A204.1 (cell line): Measurements from ENCODE around the gene VPS16.
"Not testable (repeated sequence)": the region's sequence is repeated elsewhere in the genome, so short reads cannot be mapped to it uniquely, and the experiment has no call there.

ENCODE experiments used
- FAIRE-seq: peaks from 2 replicates; lab custom pipeline; 2012; peaks lifted over from hg19 to GRCh38; lab: Jason Lieb, UNC

VPS16 gene

DNA sequence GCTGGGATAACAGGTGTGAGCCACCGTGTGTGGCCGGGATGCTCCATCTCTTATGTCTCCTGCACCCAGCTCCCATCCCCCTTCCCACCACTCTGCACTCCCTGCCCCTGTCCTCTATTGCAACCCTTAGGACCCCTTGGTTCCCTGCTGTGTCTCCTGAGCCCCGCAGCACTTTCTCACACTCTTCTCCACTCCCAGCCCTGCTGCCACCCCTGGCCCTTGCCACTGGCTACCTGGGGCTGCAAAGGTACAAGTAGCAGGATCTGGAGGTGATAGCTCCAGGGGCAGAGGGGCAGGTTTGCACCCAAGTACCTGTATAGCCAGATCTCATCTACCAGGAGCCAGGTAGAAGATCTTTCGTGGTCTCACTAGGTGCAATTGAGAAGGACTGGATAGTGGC lies 33.5 kb upstream of the VPS16 start:
- FAIRE-seq, result no peak

DNA sequence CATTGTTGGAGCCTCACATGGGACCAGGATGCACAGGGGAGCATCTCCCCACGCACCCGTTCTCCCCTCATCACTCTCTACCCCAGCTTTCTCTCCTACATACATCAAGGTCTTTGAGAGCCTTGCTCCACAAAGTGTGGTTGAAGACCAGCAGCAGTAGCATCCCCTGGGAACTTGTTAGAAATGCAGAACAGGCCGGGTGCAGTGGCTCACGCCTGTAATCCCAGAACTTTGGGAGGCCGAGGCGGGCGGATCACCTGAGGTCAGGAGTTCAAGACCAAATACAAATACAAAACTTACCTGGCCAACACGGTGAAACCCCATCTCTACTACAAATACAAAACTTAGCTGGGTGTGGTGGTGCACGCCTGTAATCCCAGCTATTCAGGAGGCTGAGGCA lies 32.6 kb upstream of the VPS16 start:
- FAIRE-seq, result not testable (repeated sequence)

DNA sequence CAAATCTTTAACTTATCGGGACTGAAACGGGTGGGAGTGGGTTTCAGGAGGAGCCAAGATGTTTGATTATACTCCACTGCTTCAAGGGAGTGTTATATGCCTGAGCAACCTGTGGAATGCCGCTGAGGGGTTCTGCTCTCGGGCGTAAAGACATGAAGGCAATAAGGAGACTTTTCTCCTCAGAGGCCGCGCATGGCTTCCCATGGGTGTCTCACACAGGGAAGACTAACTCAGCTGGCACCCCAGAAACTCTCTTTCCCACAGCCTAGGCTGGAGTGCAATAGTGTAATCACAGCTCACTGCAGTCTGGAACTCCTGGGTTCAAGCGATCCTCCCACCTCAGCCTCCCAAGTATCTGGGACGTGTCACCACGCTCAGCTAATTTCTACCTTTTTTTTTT lies 30.9 kb upstream of the VPS16 start:
- no peak for FAIRE-seq

DNA sequence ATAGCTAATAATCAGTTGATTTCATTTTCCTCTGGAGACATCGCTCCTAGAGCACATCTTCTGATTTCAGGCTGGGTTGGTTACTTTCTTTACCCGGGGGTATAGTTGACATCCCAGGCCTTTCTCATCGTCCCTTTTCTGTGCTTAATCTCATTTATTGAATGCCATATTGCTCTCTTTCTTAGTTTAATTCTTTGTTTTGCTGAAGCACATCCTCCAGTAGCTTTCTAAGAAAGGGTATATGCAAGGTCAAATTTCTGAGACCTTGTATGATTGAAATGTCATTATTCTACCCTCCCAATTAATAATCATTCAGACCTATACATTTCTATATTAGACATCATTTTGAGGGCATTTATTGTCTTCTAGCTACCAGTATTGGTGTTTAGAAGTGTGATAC lies 28.4 kb upstream of the VPS16 start:
- FAIRE-seq, result no peak

DNA sequence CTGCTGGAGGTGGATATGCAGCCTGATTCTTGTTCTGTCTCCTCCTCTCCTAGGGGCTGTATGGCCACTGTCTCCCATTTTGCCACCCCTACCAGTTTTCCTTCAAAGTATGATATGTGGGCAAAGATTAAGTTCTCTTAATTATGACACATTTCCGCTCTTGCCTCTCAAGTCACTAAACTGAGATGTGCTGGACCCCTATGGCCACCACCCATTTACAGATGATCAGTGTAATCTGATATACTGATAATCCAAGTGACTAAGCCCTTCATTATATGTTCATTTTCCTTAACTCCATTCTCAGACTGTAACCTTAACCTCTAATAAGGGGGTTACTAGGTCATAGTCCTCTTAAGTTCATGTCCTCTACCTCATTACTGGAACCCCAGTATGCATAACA lies 26.5 kb upstream of the VPS16 start:
- FAIRE-seq, result no peak

DNA sequence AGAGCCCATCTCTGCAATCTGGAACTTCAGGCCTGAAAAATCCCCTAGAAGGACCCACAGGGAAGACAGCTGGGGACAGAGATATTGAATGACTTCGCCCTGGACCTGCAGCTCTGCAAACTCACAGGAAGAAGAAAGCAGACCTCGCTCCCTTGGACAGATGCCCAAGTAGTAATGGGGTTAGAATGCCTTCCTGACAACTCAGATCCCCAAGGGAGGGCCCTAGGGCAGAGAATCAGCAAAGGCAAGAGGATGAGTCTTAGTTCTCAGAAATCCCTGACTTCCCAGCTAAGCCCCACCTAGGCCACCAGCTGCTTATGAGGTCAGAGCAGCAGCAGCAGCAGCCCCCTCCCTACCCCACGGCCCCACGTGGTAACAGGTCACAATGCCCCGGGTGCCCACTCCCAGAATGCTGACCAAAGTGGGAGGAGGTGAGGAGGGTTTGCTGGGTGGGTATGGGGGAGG lies 25.9 kb upstream of the VPS16 start, which contains the start of gene C20orf141:
Gene C20orf141, plus strand, starts transcription at position 401 of the 465 bp plus-strand sequence. CDS start 198 bp downstream, outside the sequence.
- FAIRE-seq, result no peak

DNA sequence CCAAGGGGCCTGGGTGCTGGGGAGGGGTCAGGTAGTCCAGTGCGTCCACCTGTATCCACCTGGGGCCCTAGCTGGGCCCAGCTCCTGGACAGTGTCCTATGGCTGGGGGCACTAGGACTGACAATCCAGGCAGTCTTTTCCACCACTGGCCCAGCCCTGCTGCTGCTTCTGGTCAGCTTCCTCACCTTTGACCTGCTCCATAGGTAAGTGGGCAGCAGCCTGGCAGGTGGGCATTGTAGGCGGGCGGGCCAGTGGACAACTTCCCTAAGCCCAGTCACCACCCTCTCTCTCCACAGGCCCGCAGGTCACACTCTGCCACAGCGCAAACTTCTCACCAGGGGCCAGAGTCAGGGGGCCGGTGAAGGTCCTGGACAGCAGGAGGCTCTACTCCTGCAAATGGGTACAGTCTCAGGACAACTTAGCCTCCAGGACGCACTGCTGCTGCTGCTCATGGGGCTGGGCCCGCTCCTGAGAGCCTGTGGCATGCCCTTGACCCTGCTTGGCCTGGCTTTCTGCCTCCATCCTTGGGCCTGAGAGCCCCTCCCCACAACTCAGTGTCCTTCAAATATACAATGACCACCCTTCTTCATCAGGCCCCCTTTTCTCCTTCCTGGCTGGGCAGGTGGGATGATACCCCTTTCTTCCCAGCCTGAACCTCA lies 25.2 kb upstream of the VPS16 start:
- no peak for FAIRE-seq

DNA sequence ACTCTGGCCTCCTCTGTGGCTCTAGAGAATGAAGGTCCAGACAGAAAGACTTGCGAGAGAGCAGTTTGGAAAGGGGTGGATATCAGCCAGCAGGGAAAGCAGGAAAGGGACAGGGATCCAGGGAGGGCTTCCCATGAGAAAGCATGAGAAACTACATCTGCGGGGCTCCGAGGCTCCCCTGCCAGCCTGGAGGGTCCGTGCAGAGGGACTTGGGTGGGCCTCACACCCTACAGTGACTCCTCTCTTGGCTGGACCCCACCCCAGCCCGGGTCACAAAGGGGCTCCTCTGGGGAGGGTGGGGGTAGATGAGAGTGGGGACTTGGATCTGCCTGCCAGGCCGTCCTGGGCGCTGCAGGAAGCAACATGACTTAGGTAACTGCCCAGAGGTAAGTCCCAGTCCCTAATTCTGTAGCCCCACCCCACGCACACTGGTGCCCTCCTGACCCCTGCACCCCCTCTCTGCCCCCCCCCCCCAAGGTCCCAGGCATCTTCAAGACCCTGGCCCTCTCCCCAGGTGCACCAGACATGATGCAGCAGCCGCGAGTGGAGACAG lies 24.4 kb upstream of the VPS16 start, which contains the start of gene TMEM239:
Gene TMEM239, plus strand, starts transcription at position 335 of the 553 bp plus-strand sequence. Its CDS starts 191 bp downstream, at position 526.
- FAIRE-seq, result no peak

DNA sequence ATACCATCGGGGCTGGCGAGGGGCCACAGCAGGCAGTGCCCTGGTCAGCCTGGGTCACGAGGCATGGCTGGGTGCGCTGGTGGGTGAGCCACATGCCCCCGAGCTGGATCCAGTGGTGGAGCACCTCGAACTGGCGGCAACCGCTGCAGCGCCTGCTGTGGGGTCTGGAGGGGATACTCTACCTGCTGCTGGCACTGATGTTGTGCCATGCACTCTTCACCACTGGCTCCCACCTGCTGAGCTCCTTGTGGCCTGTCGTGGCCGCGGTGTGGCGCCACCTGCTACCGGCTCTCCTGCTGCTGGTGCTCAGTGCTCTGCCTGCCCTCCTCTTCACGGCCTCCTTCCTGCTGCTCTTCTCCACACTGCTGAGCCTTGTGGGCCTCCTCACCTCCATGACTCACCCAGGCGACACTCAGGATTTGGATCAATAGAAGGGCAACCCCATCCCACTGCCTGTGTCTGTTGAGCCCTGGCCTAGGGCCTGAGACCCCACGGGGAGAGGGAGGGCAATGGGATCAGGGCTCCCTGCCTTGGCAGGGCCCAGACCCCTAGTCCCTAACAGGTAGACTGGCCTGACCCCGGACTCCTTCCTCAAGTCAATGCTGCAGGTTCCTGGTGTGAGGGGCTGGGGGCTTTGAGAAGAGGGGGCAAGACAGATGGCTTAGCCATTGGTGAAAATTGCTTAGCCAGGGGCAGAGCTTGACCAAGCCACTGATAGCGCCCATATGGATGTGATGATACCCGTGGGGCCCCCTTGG lies 23.8 kb upstream of the VPS16 start:
- FAIRE-seq, result no peak

DNA sequence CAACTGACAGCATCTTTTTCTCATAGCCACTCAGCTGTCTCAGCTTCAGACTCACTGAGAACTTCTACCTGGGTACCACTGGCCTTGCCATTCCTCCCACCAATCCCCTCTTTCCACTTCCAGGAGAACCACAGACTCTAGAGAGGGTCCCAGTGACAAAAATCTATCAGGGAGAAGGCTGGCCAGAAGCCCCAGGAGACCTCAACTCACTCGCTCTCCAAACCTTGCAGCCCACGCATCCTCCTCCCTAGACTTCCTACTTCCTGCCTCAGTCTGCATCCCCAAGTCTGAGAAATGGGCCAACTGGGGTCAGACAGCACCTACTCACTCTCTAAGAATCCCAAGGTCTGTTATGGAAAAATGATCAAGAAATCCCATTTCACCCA lies 23.2 kb upstream of the VPS16 start:
- FAIRE-seq, result no peak

DNA sequence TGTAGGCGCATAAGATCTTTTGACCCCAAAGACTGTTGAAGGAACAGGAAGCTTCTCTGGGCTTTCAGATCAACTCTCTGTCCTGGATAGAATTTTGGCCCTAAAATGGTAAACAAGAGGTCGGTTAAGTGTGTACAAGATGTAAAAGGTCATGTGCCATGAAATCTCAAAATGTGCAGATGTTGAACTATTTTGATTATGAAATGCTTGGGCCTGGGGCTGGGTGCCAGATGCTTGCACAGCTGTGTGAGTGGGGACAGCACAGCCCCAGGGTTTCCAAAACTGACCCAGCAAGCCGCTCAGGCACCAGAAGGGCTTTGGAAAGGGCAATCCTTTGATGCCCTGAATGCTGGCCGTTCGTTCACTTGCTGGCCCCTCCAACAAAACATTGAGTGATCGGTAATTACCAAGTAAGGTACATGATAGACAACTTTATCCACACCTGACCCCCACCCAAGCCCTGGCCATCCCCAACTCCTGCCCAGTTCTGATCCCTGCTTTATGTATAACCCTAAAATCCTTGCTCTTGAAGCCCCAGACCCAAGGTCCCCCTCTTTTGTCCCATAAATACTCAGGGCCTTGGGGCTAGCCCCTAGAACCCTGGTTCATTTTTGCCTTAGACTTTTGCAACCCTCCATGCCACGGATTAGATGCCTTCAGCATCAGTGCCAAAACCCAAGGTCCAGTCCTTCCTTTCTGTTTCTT lies 22.5 kb upstream of the VPS16 start:
- no peak for FAIRE-seq

DNA sequence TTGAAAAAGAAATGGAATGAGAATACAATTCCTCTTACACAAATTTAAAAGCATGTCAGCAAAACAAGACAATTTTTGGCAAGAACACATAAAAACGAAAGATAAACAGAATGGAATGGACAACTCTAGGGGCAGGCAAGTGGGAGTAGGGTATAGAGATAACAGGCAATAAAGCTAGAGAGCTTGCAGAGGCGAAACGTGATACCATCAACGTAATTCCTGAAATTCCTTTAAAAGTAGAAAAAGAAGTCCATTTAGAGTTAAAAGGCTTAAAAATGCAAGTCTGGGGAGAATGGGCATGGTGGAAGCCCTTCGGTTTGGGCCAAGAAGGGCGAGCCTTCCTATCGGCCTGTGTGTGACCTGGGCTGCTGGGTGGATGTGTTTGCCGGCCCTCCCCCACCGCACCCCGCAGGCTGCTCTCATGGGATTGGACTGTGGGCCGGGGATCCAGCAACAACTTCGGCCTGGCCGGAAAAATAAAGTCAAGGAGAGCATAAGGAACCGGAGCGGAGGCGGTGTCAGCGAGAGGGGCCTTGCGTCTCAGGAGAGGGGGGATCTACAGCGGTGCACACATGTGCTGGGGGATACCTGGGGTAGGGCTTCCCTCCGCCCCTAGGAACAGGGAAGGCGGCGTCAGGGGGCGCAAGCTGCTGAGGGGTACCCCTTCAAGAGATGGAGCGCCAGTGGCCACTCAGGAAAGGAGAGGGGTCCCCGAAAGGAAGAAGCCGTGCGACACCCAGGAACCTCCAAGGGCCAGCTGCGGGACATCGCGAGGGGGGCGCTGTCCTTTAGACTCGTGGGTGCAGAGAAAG lies 20.3 kb upstream of the VPS16 start:
- no peak for FAIRE-seq

DNA sequence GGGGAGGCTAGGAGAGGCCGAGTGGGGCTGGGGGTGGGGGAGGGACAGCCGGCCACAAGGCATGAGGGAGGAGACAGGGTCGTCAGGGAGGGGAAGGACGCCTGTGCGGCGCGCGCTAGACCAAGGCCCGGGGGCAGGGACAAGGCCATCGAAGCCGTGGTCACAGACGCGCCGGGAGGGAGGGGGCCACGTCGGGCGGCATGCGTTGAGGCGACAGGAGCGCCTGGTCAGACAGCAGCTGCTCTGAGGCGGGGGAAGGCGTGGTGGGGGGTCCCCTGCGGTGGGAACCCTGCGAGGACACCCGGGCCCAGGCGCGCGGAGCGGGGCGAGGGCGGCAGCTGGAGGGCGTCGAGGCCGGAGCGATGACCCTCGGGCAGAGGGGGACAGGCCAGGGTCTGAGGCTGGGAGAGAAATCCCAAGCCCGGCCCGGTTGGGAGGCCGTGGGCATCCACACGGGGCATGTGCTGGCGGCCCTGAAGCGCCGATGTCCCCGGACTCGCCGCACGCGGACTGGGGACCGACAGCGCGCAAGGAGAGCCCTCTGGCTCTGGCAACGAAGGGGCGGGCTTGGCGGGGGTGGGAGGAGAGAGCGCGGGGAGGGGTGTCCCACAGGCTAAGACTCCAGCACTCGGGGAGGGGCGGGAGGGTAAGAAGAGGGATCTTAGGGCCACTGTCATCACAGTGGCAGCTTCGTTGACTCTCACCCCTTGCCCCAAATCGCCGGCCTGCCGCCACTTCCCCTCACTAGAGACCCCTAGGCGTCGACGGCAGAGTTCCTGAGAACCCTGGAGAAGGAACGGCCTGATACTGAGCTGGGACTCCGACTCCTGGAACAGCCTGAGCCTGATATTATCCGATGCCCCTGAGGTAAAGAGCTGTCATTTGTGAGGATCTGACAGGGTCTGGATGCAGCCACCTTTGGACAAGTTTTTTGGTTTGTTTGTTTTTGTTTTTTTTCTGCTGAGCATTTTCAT lies 19.4 kb upstream of the VPS16 start:
- FAIRE-seq, result no peak

DNA sequence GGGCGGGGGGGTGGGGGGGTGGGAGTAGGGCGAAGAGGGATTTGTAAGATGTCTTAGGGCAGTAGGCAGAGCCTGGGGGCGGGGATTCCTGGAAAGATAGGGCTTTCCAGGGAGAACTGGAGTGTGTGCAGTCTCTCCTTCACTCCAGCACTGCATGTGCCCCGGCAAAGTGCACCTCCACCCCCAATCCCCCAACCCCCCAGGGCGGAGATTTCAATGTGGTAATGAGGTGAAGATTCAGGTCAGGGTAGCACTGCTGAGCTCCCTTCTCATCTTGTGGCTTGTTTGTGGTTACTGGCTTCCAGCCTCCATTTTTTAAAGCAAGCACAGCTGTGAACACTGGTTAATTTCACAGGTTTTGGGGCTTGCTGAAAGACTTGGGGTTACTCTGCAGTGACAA lies 18.5 kb upstream of the VPS16 start:
- no peak for FAIRE-seq

DNA sequence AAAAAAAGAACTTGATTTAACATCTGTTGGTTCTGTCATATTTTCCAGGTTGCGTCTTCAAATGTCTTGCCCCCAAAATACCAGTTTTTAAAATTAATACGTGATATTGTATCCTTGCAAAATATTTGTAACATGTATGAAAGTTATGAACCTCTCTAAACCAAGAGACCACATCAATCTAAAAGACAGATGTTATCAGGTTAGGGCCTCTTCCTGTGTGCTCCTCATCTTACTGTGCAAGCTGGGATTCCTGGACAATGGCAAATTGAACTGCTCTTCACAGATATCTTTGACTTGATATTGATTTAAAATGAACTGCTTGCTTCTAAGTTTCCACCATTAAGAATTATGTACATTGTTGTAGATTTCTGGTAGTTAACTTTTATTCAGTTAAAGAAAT lies 14.8 kb upstream of the VPS16 start:
- FAIRE-seq, result no peak

DNA sequence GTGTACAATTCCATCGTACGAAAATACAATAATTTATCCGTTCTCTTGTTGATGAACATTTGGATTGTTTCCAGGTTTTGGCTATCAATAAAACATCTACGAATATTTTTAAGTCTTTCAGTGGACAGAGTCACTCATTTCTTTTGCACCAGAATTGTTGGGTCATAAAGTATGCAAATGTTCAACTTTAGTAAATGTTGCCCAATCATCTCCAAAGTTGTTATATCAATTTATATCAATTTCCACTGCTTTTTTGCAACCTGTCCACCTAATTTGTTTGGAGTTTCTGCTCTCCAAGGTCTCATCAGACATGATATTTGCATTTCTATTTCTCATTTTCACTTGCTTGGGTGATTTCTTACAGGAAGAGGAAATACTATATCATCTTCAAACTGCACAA lies 13.9 kb upstream of the VPS16 start:
- FAIRE-seq, result no peak

DNA sequence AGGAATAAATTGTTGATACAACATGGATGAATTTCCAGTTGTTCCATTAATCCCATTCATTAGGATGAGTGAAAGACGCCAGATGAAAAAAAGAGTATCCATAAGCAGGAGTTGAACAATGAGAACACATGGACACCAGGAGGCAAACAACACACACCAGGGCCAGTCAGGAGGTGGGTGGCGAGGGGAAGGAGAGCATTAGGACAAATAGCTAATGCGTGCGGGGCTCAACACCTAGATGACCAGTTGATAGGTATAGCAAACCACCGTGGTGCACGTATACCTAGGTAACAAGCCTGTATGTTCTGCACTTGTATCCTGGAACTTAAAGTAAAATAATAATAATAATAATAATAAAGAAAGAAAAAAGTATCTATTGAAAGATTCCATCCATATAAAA lies 11.2 kb upstream of the VPS16 start:
- no peak for FAIRE-seq

DNA sequence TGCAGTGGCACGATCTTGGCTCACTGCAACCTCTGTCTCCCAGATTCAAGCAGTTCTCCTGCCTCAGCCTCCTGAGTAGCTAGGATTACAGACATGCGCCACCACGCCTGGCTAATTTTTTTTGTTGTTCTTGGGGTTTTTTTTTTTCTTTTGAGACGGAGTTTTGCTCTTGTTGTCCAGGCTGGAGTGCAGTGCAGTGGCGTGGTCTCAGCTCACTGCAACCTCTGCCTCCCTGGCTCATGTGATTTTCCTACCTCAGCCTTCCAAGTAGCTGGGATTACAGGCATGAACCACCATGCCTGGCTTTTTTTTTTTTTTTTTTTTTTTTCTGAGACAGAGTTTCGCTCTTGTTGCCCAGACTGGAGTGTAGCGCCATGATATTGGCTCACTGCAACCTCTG lies 9.3 kb upstream of the VPS16 start:
- not testable (repeated sequence) for FAIRE-seq

DNA sequence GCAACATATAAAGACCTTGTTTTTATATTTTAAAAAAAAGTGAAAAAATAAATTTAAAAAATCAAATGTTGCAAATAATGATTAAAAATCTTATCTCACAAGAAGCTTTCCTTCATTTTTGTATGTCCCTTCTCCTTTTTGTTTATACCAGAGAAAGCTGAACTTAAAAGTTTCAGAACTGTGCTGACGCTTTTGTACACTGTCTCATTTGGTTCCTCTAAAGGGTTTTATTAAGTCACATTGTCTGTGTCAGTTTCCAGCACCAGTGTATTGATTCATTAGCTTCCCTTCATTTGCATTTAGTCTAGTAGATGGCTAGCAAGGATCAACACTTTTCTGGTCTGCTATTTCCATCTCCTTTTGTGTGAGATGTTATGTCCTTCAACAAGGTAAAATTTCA lies 6.8 kb upstream of the VPS16 start:
- no peak for FAIRE-seq

DNA sequence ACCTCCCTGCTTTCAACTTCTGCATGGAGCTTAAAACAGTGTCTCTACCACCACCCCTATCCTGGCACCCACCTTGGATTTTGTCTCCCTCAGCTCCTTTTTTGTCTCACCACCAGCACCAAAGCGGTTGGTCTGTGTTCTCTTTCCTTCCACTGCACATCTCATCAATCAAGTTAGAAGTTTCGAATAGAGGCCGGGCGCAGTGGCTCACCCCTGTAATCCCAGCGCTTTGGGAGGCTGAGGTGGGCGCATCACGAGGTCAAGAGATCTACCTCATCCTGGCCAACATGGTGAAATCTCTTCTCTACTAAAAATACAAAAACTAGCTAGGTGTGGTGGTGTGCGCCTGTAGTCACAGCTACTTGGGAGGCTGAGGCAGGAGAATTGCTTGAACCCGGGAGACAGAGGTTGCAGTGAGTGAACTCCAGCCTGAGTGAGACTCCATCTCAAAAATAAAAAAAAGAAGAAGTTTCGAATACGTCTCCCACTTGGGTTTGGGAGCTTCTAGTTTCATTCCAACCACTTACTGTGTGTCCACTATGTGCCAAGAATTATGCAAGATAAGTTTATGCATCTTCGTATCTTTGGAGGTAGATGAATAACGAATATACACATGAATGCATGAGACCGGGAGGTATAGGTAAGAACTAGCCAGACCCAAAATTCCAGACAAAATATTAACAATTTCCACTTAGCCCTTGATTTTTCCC lies 6.0 kb upstream of the VPS16 start:
- FAIRE-seq, result no peak
